Measurements from ENCODE around the gene PLCB1. TPM values are rescaled to one million over a fixed set of nuclear protein-coding genes. Genes with fewer than 3 reads are reported as not detected.

PLCB1 gene
- total RNA-seq, 4 donors from 2014 or later, result 13.5 to 110 (median 30.4) TPM

DNA sequence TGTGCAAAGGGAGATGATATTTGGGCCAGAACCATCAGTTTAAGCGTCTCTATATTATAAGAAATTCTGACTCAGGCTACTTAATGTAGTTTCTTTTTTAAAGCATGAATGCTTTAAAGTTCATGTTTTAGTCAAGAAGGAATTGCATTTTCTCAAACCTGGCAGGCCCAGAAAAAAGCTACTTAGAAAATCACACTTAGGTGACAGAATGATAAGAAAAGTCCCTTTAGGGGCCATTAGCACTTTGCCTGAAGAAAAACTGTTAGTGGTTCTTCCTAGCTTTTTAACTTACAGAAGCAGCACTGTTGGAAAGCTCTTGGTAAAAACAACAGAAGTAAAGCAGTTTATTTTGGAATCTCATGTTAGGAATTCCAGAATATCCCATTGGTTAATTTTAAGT, 387.8 kb downstream of the PLCB1 start:
- TF ChIP-seq POLR2A (IDR thresholded peaks at IDR 0.05), result no peak
- TF ChIP-seq, protein P1, sequence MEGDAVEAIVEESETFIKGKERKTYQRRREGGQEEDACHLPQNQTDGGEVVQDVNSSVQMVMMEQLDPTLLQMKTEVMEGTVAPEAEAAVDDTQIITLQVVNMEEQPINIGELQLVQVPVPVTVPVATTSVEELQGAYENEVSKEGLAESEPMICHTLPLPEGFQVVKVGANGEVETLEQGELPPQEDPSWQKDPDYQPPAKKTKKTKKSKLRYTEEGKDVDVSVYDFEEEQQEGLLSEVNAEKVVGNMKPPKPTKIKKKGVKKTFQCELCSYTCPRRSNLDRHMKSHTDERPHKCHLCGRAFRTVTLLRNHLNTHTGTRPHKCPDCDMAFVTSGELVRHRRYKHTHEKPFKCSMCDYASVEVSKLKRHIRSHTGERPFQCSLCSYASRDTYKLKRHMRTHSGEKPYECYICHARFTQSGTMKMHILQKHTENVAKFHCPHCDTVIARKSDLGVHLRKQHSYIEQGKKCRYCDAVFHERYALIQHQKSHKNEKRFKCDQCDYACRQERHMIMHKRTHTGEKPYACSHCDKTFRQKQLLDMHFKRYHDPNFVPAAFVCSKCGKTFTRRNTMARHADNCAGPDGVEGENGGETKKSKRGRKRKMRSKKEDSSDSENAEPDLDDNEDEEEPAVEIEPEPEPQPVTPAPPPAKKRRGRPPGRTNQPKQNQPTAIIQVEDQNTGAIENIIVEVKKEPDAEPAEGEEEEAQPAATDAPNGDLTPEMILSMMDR (IDR thresholded peaks at IDR 0.05), result no peak
- Histone ChIP-seq H3K9me3 (no peaks in the 10 kb centered on the region), H3K4me3 (no peak overlapping the region), H3K4me1 (no peaks in the 10 kb centered on the region), H3K27ac (no peak overlapping the region), H3K36me3 (no peaks in the 10 kb centered on the region), H3K27me3 (no peaks in the 10 kb centered on the region)
- DNase-seq, result no peak
- intact Hi-C loops (cut with DNase I; ENCODE audit: low total_unique reads), result no loop called here

DNA sequence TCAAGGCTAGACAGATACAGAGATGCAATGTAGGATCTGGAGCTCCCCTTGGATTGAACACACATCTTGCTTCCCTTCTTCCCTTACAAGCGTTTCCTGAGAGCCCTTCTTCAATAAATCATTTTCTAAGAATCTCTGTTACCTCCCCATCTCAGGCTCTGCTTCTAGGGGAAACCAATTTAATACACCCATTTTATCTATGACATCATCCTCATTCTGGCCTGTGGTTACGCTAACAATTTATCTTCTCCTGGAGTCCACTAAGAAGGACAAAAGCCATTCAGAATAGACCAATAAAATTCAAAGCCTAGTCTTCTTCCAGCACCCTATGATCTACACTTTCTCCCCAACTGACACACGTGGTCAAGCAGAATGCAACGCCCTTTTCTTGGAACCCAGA, 390.1 kb downstream of the PLCB1 start:
- H3K4me1 ChIP-seq, result no peaks in the 10 kb centered on the region
- no peak for DNase-seq
- intact Hi-C loops (cut with DNase I; ENCODE audit: low total_unique reads), result no loop called here
- TF ChIP-seq POLR2A (IDR thresholded peaks at IDR 0.05), result no peak
- TF ChIP-seq, protein P1 (IDR thresholded peaks at IDR 0.05), result no peak
- H3K4me3 ChIP-seq, result no peak overlapping the region
- no peaks in the 10 kb centered on the region for H3K36me3 ChIP-seq
- H3K27ac ChIP-seq, result no peak overlapping the region
- H3K27me3 ChIP-seq, result no peaks in the 10 kb centered on the region
- H3K9me3 ChIP-seq, result no peaks in the 10 kb centered on the region

- no peaks in the 10 kb centered on the region for H3K27me3 ChIP-seq
- H3K27ac ChIP-seq, result no peak overlapping the region
- no peaks in the 10 kb centered on the region for H3K36me3 ChIP-seq
- no peak for DNase-seq
- H3K4me3 ChIP-seq, result no peak overlapping the region
- no peaks in the 10 kb centered on the region for H3K4me1 ChIP-seq
- TF ChIP-seq, protein P1 (IDR thresholded peaks at IDR 0.05), result no peak
- TF ChIP-seq POLR2A (IDR thresholded peaks at IDR 0.05), result no peak
- intact Hi-C loops (cut with DNase I; ENCODE audit: low total_unique reads), result no loop called here
- no peaks in the 10 kb centered on the region for H3K9me3 ChIP-seq
Observed at GRCh38 chr20:8523684-8524083, 391.6 kb downstream of the PLCB1 start.

DNA sequence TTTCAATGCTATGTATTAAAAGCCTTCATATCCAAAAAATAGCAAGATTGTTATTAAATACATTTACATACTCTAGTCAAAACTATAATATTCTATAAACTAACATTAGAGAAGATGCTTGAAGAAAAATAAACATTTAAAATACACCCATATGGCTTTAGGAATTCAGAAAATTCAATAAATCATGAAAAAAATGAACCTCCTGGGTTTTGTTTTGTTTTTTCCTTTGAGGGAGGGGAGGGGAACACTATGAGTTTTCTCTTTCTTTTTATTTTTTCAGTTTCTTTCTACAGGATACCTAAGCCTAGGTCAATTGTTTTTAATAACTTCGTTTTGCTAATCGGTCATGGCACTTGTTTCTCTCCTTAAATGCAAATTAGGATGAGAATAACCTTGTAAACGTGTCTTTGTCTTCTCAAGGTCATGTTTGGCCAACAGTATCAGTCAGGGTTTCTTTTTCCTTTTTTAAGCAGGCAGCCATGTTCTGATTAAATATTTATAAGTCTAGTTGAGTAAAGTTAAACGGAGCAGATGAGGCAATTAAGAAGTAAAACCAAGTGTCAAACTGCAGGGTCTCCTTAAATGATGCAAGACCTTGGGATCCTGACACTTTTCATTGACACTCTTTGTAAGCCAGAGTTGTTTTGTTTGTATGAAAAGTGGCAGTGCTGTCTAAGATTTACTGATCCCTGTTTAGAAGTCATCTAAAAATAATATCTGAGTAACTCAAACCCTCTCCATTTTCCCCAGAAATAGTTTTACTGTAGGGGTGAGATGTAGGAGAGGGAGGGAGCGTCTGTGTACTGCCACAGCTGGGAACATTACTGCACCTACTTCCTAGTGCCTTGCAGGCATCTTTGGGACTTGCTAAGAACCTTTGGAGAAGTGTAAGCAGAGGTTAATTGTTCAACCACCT, 392.3 kb downstream of the PLCB1 start:
- intact Hi-C loops (cut with DNase I; ENCODE audit: low total_unique reads), result no loop called here
- Histone ChIP-seq H3K27me3 (no peaks in the 10 kb centered on the region), H3K27ac (no peak overlapping the region)

GRCh38 chr20:8525017-8525343, 392.9 kb downstream of the PLCB1 start:
- Histone ChIP-seq H3K4me3 (no peak overlapping the region), H3K27ac (no peak overlapping the region), H3K4me1 (no peaks in the 10 kb centered on the region), H3K36me3 (no peaks in the 10 kb centered on the region), H3K27me3 (no peaks in the 10 kb centered on the region), H3K9me3 (no peaks in the 10 kb centered on the region)
- intact Hi-C loops (cut with DNase I; ENCODE audit: low total_unique reads), result no loop called here
- DNase-seq, result no peak
- TF ChIP-seq, protein P1 (IDR thresholded peaks at IDR 0.05), result no peak
- TF ChIP-seq POLR2A (IDR thresholded peaks at IDR 0.05), result no peak

More for the DNA sequence above, 392.3 kb downstream of the PLCB1 start:
- Histone ChIP-seq H3K4me1 (no peaks in the 10 kb centered on the region), H3K4me3 (no peak overlapping the region), H3K9me3 (no peaks in the 10 kb centered on the region), H3K36me3 (no peaks in the 10 kb centered on the region)
- no peak for DNase-seq
- TF ChIP-seq POLR2A (IDR thresholded peaks at IDR 0.05), result no peak
- TF ChIP-seq, protein P1 (IDR thresholded peaks at IDR 0.05), result no peak

Data from uterus (tissue), 4 donors.